ENCODE data around the gene DUSP5.

DUSP5 gene

GRCh38 chr10:110549211-110549610 lies 51.5 kb downstream of the DUSP5 start:
- DNase-seq: no peak

GRCh38 chr10:110553905-110554304 lies 56.2 kb downstream of the DUSP5 start:
- no peak for DNase-seq

DNA sequence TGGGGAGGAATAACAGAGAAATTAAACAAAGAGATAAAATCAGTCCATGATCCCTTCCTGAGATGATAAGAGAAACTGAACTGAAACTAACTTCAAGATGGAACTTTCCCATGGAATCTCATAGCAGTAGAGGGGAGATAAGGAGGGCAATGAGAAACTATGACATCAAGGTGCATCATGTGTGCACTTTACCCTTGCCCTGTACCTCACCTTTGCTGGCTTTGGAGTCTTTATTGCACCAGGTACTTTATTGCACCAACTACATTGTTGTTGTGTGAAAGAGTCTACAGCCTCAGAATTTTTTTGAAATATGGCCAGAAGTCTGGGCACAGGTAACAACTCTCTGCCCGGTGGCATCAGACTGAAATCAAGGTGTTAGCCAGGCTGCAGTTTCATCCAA lies 58.6 kb downstream of the DUSP5 start:
- no peak for DNase-seq

- no peak for DNase-seq
Observed at GRCh38 chr10:110556969-110557601, 59.4 kb downstream of the DUSP5 start.

GRCh38 chr10:110558041-110558440 lies 60.3 kb downstream of the DUSP5 start:
- no peak for DNase-seq

GRCh38 chr10:110560012-110560411 lies 62.3 kb downstream of the DUSP5 start:
- DNase-seq: no peak
